SK-N-SH treated with all-trans-retinoic acid at 6 μM for 48 hours (cell line): Measurements from ENCODE around the gene PPIG.
"Not testable (repeated sequence)": the region's sequence is repeated elsewhere in the genome, so short reads cannot be mapped to it uniquely, and the experiment has no call there.

Source experiments
- ATAC-seq: fragments of 200-7000 bp; cut with Tn5 transposase; 3 replicates; pipeline ENCODE4 v1.9.1; 2020; ENCODE audit warnings: mild to moderate bottlenecking, moderate library complexity
- ARNTL ChIP-seq: fragments of 450-650 bp; formaldehyde crosslinking; IDR thresholded peaks from 2 replicates; pipeline ENCODE4 v1.5.0; 2020; ENCODE audit warnings: low read depth, mild to moderate bottlenecking, moderate library complexity, borderline replicate concordance
- BACH2 ChIP-seq: fragments of 250-450 bp; sonication (Bioruptor Pico); IDR thresholded peaks from 2 replicates; pipeline ENCODE4 v1.9.0; 2021; ENCODE audit warnings: mild to moderate bottlenecking, borderline replicate concordance
- ESRRG ChIP-seq: fragments of 250-450 bp; sonication (Bioruptor Pico); IDR thresholded peaks from 2 replicates; pipeline ENCODE4 v1.6.1; 2021; ENCODE audit warnings: mild to moderate bottlenecking
- GLIS3 ChIP-seq: fragments of 250-450 bp; sonication (Bioruptor Pico); IDR thresholded peaks from 2 replicates; pipeline ENCODE4 v1.5.0; 2020; ENCODE audit warnings: mild to moderate bottlenecking, moderate library complexity
- ISL1 ChIP-seq: fragments of 250-450 bp; sonication (Bioruptor Pico); IDR thresholded peaks from 2 replicates; pipeline ENCODE4 v2.1.2; 2022; ENCODE audit warnings: mild to moderate bottlenecking, moderate library complexity
- OSR1 ChIP-seq: fragments of 250-450 bp; sonication (Bioruptor Pico); IDR thresholded peaks from 2 replicates; pipeline ENCODE4 v1.8.0; 2022; ENCODE audit warnings: moderate library complexity, mild to moderate bottlenecking, inconsistent platforms
- PPARA ChIP-seq: fragments of 250-450 bp; sonication (Bioruptor Pico); IDR thresholded peaks from 2 replicates; pipeline ENCODE4 v1.5.0; 2020; ENCODE audit warnings: mild to moderate bottlenecking, borderline replicate concordance
- RARB ChIP-seq: fragments of 250-450 bp; sonication (Bioruptor Pico); IDR thresholded peaks from 2 replicates; pipeline ENCODE4 v1.8.0; 2021; ENCODE audit warnings: mild to moderate bottlenecking, moderate library complexity
- SNAI2 ChIP-seq: fragments of 250-450 bp; sonication (Bioruptor Pico); IDR thresholded peaks from 2 replicates; pipeline ENCODE4 v1.5.0; 2020; ENCODE audit warnings: mild to moderate bottlenecking, moderate library complexity
- TCF4 ChIP-seq: fragments of 250-450 bp; sonication (Bioruptor Pico); IDR thresholded peaks from 2 replicates; pipeline ENCODE4 v1.8.0; 2021; ENCODE audit warnings: mild to moderate bottlenecking, moderate library complexity, borderline replicate concordance
- TOX ChIP-seq: fragments of 250-450 bp; sonication (Bioruptor Pico); IDR thresholded peaks from 2 replicates; pipeline ENCODE4 v1.8.0; 2021; ENCODE audit warnings: mild to moderate bottlenecking, moderate library complexity, borderline replicate concordance
- ZC3H10 ChIP-seq: fragments of 250-450 bp; sonication (Bioruptor Pico); IDR thresholded peaks from 2 replicates; pipeline ENCODE4 v1.5.1; 2021; ENCODE audit warnings: mild to moderate bottlenecking, moderate library complexity
- ZFP3 ChIP-seq: fragments of 250-450 bp; sonication (Bioruptor Pico); IDR thresholded peaks from 2 replicates; pipeline ENCODE4 v1.5.0; 2020; ENCODE audit warnings: mild to moderate bottlenecking, moderate library complexity
- ZFP30 ChIP-seq: fragments of 450-650 bp; formaldehyde crosslinking; IDR thresholded peaks from 2 replicates; pipeline ENCODE4 v1.5.0; 2022; ENCODE audit warnings: mild to moderate bottlenecking, moderate library complexity
- ZNF565 ChIP-seq: fragments of 450-650 bp; formaldehyde crosslinking; conservative IDR thresholded peaks from 2 replicates; pipeline ENCODE4 v1.5.0; 2020; ENCODE audit warnings: low read depth, mild to moderate bottlenecking, moderate library complexity
- ZNF70 ChIP-seq: fragments of 450-650 bp; formaldehyde crosslinking; IDR thresholded peaks from 2 replicates; pipeline ENCODE4 v1.5.0; 2020; ENCODE audit warnings: mild to moderate bottlenecking, moderate library complexity
- ZNF8 ChIP-seq: fragments of 450-650 bp; formaldehyde crosslinking; IDR thresholded peaks from 2 replicates; pipeline ENCODE4 v1.5.0; 2020; ENCODE audit warnings: mild to moderate bottlenecking, moderate library complexity
- TF ChIP-seq, protein P1 (sequence below): fragments of 250-450 bp; sonication (Bioruptor Pico); IDR thresholded peaks from 2 replicates; pipeline ENCODE4 v1.8.0; 2021; ENCODE audit warnings: low read depth, mild to moderate bottlenecking, moderate library complexity, borderline replicate concordance
- TF ChIP-seq, protein P2 (sequence below): fragments of 250-450 bp; sonication (Bioruptor Pico); IDR thresholded peaks from 2 replicates; pipeline ENCODE4 v1.8.0; 2020; ENCODE audit warnings: mild to moderate bottlenecking, moderate library complexity, borderline replicate concordance
- TF ChIP-seq, protein P3 (sequence below): fragments of 250-450 bp; sonication (Bioruptor Pico); IDR thresholded peaks from 2 replicates; pipeline ENCODE4 v1.5.1; 2020; ENCODE audit warnings: low read depth, mild to moderate bottlenecking, moderate library complexity
- TF ChIP-seq, protein P4 (sequence below): fragments of 250-450 bp; sonication (Bioruptor Pico); IDR thresholded peaks from 2 replicates; pipeline ENCODE4 v1.5.1; 2021; ENCODE audit warnings: mild to moderate bottlenecking, moderate library complexity
- TF ChIP-seq, protein P5 (sequence below): fragments of 250-450 bp; sonication (Bioruptor Pico); IDR thresholded peaks from 2 replicates; pipeline ENCODE4 v1.5.0; 2020; ENCODE audit warnings: mild to moderate bottlenecking, moderate library complexity

The PPIG gene

DNA sequence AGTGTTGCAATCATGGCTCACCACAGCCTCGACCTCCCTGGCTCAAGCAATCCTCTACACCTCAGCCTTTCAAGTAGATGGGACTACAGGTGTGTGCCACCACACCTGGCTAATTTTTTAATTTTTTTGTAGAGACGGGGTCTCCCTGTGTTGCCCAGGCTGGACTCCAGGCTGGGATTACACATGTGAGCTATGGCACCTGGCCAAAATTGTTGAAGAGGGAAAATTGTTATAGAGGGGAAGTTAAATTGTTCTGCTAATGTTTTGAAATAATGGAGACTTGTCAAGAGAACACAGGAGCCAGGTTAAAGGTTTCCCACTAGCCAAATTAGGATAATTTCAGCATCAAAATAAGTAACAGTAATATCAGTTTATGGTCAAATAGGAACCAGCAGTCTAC, 25.1 kb downstream of the PPIG start:
- ATAC-seq = no peak
- TF ChIP-seq, protein P1, sequence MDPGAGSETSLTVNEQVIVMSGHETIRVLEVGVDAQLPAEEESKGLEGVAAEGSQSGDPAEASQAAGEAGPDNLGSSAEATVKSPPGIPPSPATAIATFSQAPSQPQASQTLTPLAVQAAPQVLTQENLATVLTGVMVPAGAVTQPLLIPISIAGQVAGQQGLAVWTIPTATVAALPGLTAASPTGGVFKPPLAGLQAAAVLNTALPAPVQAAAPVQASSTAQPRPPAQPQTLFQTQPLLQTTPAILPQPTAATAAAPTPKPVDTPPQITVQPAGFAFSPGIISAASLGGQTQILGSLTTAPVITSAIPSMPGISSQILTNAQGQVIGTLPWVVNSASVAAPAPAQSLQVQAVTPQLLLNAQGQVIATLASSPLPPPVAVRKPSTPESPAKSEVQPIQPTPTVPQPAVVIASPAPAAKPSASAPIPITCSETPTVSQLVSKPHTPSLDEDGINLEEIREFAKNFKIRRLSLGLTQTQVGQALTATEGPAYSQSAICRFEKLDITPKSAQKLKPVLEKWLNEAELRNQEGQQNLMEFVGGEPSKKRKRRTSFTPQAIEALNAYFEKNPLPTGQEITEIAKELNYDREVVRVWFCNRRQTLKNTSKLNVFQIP = no peak
- TF ChIP-seq TCF4 (CRISPR knock-in tag) = no peak
- TF ChIP-seq ZNF70 = no peak
- no peak for TF ChIP-seq ZFP30 (CRISPR knock-in tag)
- TF ChIP-seq ESRRG (CRISPR knock-in tag) = no peak
- TF ChIP-seq SNAI2 = no peak
- no peak for TF ChIP-seq ISL1 (CRISPR knock-in tag)
- no peak for TF ChIP-seq TOX
- TF ChIP-seq GLIS3 (CRISPR knock-in tag) = no peak
- no peak for TF ChIP-seq ZFP3
- no peak for TF ChIP-seq ARNTL (CRISPR knock-in tag)
- no peak for TF ChIP-seq RARB (CRISPR knock-in tag)
- TF ChIP-seq ZNF8 = no peak
- TF ChIP-seq PPARA (CRISPR knock-in tag) = no peak
- TF ChIP-seq, protein P2, sequence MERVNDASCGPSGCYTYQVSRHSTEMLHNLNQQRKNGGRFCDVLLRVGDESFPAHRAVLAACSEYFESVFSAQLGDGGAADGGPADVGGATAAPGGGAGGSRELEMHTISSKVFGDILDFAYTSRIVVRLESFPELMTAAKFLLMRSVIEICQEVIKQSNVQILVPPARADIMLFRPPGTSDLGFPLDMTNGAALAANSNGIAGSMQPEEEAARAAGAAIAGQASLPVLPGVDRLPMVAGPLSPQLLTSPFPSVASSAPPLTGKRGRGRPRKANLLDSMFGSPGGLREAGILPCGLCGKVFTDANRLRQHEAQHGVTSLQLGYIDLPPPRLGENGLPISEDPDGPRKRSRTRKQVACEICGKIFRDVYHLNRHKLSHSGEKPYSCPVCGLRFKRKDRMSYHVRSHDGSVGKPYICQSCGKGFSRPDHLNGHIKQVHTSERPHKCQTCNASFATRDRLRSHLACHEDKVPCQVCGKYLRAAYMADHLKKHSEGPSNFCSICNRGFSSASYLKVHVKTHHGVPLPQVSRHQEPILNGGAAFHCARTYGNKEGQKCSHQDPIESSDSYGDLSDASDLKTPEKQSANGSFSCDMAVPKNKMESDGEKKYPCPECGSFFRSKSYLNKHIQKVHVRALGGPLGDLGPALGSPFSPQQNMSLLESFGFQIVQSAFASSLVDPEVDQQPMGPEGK = no peak
- no peak for TF ChIP-seq ZC3H10 (CRISPR knock-in tag)
- TF ChIP-seq BACH2 (CRISPR knock-in tag) = no peak
- TF ChIP-seq, protein P3, sequence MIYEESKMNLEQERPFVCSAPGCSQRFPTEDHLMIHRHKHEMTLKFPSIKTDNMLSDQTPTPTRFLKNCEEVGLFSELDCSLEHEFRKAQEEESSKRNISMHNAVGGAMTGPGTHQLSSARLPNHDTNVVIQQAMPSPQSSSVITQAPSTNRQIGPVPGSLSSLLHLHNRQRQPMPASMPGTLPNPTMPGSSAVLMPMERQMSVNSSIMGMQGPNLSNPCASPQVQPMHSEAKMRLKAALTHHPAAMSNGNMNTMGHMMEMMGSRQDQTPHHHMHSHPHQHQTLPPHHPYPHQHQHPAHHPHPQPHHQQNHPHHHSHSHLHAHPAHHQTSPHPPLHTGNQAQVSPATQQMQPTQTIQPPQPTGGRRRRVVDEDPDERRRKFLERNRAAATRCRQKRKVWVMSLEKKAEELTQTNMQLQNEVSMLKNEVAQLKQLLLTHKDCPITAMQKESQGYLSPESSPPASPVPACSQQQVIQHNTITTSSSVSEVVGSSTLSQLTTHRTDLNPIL (CRISPR knock-in tag) = no peak
- no peak for TF ChIP-seq OSR1 (CRISPR knock-in tag)
- no peak for TF ChIP-seq ZNF565 (CRISPR knock-in tag)

DNA sequence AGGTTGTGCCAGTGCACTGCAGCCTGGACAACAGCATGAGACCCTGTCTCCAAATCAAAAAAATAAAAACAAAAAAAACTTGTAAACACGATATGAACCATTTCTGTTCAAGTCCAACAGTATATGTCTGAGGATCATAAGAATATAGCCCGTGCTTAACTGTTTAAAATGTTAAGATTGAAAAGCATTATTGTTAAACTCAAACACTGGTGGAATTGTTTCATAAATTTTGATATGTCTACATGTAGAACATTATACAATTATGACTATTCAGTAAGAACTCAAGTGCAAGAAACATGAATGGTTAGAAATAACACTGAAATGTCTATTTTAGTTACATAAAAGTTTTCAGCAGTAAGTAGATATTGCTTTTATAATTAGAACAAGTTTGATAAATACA, 29.7 kb downstream of the PPIG start:
- no peak for TF ChIP-seq OSR1 (CRISPR knock-in tag)
- TF ChIP-seq, protein P2 = no peak
- no peak for TF ChIP-seq ZFP3
- TF ChIP-seq PPARA (CRISPR knock-in tag) = no peak
- TF ChIP-seq TCF4 (CRISPR knock-in tag) = no peak
- no peak for ATAC-seq

DNA sequence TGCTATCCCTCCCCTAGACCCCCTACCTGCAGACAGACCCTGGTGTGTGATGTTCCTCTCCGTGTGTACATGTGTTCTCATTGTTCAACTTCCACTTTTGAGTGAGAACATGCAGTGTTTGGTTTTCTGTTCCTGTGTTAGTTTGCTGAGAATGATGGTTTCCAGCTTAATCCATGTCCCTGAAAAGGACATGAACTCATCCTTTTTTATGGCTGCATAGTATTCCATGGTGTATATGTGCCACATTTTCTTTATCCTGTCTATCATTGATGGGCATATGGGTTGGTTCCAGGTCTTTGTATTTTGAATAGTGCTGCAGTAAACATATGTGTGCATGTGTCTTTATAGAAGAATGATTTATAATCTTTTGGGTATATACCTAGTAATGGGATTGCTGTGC, 31.8 kb downstream of the PPIG start:
- ATAC-seq = not testable (repeated sequence)

DNA sequence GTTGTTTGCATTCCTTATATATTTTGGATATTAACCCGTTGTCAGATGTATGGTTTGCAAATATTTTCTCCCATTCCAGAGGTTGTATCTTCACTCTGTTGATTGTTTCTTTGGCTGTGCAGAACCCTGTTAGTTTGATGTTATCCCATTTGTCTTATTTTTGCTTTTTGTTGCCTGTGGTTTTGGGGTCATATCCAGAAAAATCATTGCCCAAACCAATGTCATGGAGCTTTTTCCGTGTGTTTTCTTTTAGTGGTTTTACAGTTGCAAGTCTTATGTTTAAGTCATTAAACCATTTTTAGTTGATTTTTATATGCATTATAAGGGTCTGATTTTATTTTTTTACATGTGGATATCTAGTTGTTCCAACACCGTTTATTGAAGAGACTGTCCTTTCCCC, 35.8 kb downstream of the PPIG start:
- ATAC-seq = no peak
- TF ChIP-seq, protein P4, sequence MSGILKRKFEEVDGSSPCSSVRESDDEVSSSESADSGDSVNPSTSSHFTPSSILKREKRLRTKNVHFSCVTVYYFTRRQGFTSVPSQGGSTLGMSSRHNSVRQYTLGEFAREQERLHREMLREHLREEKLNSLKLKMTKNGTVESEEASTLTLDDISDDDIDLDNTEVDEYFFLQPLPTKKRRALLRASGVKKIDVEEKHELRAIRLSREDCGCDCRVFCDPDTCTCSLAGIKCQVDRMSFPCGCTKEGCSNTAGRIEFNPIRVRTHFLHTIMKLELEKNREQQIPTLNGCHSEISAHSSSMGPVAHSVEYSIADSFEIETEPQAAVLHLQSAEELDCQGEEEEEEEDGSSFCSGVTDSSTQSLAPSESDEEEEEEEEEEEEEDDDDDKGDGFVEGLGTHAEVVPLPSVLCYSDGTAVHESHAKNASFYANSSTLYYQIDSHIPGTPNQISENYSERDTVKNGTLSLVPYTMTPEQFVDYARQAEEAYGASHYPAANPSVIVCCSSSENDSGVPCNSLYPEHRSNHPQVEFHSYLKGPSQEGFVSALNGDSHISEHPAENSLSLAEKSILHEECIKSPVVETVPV (CRISPR knock-in tag) = no peak
- TF ChIP-seq ZFP30 (CRISPR knock-in tag) (no peak), OSR1 (CRISPR knock-in tag) (no peak), ZC3H10 (CRISPR knock-in tag) (no peak), SNAI2 (no peak)
- TF ChIP-seq, protein P5, sequence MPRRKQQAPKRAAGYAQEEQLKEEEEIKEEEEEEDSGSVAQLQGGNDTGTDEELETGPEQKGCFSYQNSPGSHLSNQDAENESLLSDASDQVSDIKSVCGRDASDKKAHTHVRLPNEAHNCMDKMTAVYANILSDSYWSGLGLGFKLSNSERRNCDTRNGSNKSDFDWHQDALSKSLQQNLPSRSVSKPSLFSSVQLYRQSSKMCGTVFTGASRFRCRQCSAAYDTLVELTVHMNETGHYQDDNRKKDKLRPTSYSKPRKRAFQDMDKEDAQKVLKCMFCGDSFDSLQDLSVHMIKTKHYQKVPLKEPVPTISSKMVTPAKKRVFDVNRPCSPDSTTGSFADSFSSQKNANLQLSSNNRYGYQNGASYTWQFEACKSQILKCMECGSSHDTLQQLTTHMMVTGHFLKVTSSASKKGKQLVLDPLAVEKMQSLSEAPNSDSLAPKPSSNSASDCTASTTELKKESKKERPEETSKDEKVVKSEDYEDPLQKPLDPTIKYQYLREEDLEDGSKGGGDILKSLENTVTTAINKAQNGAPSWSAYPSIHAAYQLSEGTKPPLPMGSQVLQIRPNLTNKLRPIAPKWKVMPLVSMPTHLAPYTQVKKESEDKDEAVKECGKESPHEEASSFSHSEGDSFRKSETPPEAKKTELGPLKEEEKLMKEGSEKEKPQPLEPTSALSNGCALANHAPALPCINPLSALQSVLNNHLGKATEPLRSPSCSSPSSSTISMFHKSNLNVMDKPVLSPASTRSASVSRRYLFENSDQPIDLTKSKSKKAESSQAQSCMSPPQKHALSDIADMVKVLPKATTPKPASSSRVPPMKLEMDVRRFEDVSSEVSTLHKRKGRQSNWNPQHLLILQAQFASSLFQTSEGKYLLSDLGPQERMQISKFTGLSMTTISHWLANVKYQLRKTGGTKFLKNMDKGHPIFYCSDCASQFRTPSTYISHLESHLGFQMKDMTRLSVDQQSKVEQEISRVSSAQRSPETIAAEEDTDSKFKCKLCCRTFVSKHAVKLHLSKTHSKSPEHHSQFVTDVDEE (CRISPR knock-in tag) = no peak
